Renal cortical epithelial cell (primary cell): ENCODE results near the gene PLA2G1B. TPM values are rescaled to one million over a fixed set of nuclear protein-coding genes. Genes with fewer than 3 reads are reported as not detected.
A peak's percentile ranks its signal among the peaks of the same experiment; 100 is the strongest.

Experiments used
- DNase-seq: peaks from one replicate; pipeline ENCODE4 v3.0.0-alpha.2; 2011; ENCODE audit warnings: low read depth
- total RNA-seq: library from RNA; depleted of rRNA; stranded (reverse); fragments of >200 nt; gene quantifications from 2 replicates; pipeline ENCODE4 v1.2.3, GENCODE V29; 2014

Gene PLA2G1B
- not detected in 2 replicates for total RNA-seq

GRCh38 chr12:120327593-120327992, at the start of gene PLA2G1B:
Gene PLA2G1B, minus strand, starts transcription at chr12:120327779. Its CDS starts 26 bp downstream, at chr12:120327753.
- no peak for DNase-seq

DNA sequence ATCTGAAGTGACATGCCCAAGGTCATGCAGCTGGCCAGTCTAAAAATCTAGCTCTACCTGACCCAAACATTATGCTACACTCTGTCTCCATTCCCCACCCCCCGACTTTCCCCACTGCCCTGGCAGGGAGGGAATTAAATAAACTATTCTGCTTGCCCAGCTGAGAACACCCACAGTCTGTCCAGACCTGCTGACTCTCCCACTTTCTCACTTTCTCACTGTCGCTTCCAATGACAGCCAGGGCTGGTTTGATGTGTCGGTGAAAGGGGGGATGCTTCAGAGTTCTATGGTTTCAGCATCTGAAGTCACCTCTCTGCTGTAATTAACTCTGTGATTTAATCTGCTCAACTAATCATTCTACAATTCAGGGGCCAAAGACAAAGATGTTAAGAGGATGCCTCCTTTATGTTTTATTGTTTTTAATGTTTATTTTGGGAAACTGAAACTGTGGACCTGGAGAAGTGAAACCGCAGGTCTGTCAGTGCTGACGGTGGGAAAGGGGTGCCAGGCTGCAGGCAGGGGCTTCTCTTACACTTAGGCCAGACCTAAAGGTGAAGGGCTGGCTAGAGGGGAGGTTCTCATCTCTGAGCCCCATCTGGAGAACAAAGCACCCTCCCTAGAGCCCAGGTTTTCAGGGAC, 49.5 kb upstream of the PLA2G1B start:
- DNase-seq: no peak

- no peak for DNase-seq
Measured at GRCh38 chr12:120376416-120376815, 48.8 kb upstream of the PLA2G1B start.

DNA sequence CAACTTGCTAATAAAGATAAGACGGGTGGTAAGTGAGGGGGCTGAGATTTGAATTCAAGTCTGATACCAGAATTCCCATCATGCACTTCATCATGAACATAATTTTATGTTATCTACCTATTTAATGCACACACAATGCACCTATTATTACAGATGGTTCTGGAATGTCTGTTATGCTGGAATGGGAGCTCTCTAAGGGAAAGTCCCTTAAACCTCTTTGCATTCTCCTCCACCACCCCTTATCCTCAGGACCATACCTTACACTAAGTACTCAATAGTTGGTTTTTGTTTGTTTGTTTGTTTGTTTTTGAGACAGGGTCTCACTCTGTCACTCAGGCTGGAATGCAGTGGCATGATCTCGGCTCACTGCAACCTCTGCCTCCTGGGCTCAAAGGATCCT, 48.4 kb upstream of the PLA2G1B start:
- DNase-seq: peak; percentile 17

DNA sequence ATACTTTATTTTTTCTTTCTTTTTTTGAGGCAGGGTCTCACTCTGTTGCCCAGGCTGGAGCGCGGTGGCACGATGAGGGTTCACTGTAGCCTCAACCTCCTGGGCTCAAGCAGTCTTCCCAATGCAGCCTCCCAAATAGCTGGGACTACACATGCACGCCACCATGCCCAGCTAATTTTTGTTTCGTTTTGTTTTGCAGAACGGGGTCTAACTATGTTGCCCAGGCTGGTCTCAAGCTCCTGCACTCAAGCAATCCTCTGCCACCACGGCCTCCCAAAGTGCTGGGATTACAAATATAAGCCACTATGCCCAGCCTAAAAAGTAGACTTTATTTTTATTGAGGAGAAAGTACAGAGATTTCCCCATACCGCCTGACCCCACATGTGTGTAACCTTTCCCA, 46.1 kb upstream of the PLA2G1B start:
- DNase-seq: no peak

GRCh38 chr12:120370343-120371243, 43.0 kb upstream of the PLA2G1B start:
- no peak for DNase-seq

- no peak for DNase-seq
Measured at GRCh38 chr12:120369603-120370342, 42.2 kb upstream of the PLA2G1B start.

DNA sequence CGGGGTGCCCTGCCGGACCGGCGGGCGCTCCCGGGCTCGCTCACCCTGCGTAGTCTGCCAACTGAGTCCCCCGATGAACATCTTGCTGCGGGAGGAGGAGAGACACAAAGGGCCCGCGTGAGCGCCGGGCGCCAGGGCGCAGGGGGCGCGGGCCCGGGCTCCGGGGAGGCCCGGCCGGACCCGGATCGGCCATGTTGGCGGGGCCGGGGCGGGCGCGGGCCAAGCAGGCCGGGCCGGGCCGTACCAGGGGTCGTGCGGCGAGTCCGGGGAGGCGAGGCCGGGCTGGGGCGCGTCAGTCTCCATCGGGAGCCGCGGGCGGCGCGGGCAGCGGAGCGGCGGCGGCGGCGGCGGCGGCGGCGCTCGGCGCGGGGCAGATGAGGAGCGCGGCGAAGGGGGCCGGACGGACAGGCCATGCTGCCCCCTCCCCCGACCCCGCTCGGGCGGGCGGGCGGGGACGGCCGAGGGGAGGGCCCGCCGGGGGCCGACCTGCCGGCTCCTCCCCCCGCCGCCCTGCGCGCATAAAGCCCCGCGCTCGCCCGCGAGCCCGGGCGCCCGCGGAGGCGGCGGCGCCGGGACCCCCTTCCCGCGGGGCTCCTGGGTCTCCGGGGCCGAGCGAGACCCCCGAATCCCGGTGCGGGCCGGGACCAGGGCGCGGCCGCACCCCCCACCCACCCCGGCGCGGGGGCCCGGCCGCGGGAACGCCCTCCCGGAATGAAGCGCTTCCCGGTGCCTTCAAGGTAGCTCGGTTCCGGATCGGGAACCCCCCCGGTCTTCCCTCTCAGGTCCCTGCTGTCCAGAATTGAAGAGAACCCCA, 41.4 kb upstream of the PLA2G1B start, which contains the start of gene MSI1:
Gene MSI1 (minus strand): TSS at position 376 of the 814 bp plus-strand sequence. CDS start 73 bp downstream, at position 303.
- DNase-seq: no peak

GRCh38 chr12:120367924-120368788, 40.6 kb upstream of the PLA2G1B start:
- DNase-seq: no peak

GRCh38 chr12:120367233-120367923, 39.8 kb upstream of the PLA2G1B start:
- DNase-seq: no peak

DNA sequence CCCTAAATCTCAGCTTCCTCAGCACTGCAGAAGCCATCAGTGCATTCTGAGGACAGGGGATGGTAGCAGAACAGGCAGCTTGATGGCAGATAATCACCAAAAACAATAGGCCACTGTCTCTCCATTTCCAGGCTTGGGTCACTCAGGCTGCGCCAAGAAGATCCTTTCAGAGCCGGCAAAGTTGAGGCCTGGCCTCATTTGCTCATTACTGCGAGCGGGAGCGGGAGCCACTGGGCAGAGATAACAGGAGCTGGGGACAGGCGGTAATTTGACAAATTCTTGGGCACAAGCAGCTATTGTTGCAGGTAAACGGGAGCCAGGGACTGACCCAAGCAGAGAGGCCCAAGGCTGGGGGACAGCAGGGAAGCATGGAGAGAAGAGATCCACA, 39.3 kb upstream of the PLA2G1B start:
- DNase-seq: no peak

- no peak for DNase-seq
Measured at GRCh38 chr12:120366341-120366705, 38.7 kb upstream of the PLA2G1B start.

GRCh38 chr12:120365675-120366340, 38.2 kb upstream of the PLA2G1B start:
- no peak for DNase-seq

GRCh38 chr12:120364487-120364886, 36.9 kb upstream of the PLA2G1B start:
- no peak for DNase-seq

- DNase-seq: no peak
Measured at GRCh38 chr12:120363274-120363855, 35.8 kb upstream of the PLA2G1B start.

DNA sequence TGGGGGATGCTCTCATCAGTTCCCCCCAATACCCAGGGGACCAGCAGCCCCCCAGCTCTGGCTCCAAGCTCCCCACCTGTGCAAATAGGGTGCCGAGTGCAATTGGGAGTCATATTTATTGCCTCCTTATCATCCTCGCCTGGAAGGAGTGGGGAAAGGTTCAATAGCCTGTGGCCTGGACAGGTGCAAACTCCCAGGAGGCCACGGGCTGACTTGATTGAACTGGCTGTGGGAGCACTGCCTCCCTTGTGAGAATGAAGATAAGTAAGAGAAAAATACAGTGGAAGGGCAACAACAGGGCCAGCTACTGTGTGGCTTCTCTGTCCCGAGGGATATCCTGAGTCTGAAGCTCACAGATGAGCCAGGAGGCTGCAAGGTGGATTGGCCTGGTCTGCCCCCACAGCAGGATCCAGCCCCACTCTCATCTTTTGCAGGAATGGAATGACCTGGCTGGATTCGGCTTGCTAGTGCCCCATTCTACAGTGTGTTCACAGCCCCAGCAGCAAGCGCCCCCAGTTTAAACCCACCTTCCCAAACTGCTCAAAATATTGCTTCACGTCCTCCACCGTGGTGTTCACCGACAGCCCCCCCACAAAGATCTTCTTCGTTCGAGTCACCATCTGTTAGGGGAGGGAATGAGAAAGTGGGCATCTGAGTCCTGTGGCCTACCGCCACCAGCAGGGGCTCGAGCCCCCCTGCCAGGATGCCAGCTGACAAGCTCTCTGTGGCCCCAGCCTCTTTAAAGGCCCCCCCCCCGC, 35.1 kb upstream of the PLA2G1B start:
- no peak for DNase-seq

DNA sequence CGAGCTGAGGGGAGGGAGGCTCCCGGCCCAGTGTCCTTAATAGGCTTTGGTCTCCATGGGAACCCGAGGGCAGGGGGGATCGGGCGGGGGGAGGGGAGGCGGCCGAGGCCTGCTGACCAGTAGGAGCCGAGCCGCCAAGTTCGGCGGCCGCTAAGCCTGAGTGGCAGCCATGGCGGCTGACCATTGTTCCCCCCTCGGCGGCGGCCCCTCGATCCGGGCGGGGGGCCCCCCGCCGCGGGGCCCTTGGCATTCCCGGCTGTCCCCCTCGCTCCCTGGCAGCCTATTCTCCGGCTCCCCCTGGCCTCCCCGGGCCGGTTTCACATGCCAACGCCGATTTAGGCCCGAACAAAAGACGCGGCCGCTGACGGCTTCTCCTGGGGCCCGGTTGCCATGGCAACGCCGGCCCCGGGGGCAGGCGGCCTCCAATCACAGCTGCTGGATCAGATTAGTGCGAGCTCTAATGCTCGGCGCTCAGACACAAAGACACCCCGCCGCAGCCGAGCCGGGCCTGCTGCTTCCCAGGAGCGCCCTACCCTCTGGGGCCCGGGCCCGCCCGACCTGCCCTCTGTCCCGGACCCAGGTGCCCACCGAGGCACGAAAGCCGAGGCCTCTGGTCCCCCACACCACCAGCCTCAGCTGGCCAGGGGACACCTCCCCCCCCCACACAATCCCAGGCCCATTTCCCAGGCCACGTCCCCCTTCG, 34.1 kb upstream of the PLA2G1B start:
- peak; percentile 17 for DNase-seq

GRCh38 chr12:120359128-120359527, 31.5 kb upstream of the PLA2G1B start:
- no peak for DNase-seq
